Fibroblast of lung (primary cell): ENCODE results near the gene MGAT3.

ENCODE experiments used
- CTCF ChIP-seq, 2 donors: IDR thresholded peaks in 1 of 2; conservative IDR thresholded peaks in 1 of 2; 1 replicate in 1 of 2; 2 replicates in 1 of 2; pipeline ENCODE4 v1.5.1; 2011 to 2012; ENCODE audit warnings: low read length in 2 of 2, control low read depth in 1 of 2, inconsistent platforms in 1 of 2, low read depth in 1 of 2, mild to moderate bottlenecking in 1 of 2
- EZH2 ChIP-seq: IDR thresholded peaks from 2 replicates; pipeline ENCODE4 v1.5.1; 2012; ENCODE audit warnings: low read length, control low read depth, mild to moderate bottlenecking; ENCODE audit errors: missing control alignments

DNA sequence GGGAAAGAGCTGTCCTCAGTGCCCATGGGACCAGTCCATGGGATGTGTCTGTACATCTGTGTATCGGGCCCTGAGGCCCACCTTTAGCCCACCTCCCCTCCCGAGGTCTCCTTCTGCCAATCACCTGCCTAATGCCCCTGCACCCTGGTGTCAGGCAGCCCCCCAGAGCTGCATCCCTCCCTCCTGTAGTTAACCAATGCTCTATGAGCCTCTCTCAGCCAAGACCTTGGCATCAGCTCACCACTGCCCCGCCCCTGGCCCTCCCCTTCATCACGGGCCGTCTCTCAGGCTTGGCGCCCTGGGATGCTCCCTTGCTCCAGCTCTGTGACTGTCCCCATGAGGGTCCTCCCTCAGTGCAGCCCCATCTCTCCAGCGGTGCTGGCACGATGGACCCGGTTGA, 18.5 kb downstream of the MGAT3 start:
- no peak for TF ChIP-seq CTCF (conservative IDR thresholded peaks at IDR 0.05 in 1 of 2, IDR thresholded peaks at IDR 0.05 in 1 of 2; ENCODE audit: low read depth in 1 of 2, low read length in 2 of 2)
- TF ChIP-seq EZH2 = no peak
